ENCODE data around the gene TMEM121.
A peak's percentile ranks its signal among the peaks of the same experiment; 100 is the strongest.

The TMEM121 gene

GRCh38 chr14:105498430-105499255, 27.7 kb upstream of the TMEM121 start:
- no peak for DNase-seq

DNA sequence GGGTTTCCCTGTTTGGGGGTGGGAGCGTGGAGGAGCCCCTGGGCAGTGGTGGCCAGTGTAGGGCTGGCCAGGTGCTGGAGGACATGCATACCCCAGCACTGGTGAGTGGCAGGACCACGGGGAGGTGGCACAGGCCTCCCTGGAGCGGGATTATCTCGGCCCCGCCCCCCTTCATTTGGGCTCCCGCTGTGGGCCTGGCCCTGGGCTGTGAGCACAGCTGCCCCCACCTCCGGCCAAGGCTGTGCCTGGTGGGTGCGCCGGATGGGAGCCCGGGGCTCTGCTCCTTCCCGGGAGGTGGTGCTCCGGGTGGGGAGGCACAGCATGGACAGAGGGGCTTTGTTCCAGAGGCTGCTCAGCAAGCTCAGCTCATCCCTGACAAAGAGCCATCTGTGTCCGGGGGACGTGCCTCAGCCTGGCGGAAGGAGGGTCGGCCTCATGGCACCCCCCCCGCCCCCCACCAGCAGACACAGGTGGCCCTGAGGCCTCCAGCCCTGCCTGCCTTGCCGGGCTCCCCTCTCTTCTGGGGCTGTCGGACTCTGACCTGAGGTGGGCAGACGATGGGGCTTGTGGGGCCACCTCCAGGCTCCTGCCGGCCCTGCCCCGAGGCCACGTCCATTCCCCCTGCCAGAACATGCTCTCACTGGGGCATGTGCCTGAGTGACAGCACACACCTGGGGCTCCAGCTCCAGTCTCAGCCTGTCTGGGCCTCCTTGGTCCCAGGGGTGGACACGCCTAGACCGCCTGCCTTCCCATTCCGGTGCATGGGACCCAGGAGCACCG, 26.9 kb upstream of the TMEM121 start:
- DNase-seq = no peak

DNA sequence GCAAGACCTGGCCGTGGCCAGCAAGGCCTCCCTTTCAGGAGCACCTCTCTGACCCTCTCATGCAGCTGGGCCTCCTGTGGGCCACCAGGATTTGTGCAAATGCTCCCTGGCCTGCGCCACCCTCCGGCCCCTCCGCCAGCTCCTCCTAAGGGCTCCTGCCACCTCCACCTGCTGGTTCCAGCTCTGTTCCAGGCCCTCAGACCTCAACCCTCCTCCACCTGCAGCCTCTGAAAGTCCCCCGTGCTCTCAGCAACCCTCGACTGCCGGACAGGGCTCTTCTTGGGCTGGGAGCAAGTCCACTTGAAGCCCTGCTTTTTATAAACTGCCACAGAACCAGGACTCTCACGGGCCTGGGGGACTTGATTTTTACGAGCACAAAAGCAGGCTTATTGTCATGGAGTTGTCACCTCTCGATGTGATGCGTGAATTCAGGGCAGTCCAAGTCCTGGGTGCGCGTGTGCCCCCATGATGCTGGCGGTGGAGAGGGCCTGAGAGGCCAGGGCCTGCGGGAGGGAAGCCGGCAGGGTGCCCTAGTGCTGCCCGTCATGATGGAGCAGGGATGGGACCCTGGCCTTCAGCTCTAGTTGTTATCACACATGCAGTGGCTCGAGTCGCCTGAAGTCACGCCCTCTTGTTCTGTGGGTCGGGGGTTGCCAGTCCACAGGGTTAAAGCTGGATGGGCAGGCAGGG, 26.2 kb upstream of the TMEM121 start:
- DNase-seq = no peak

GRCh38 chr14:105500726-105501101, 25.7 kb upstream of the TMEM121 start:
- DNase-seq = no peak

DNA sequence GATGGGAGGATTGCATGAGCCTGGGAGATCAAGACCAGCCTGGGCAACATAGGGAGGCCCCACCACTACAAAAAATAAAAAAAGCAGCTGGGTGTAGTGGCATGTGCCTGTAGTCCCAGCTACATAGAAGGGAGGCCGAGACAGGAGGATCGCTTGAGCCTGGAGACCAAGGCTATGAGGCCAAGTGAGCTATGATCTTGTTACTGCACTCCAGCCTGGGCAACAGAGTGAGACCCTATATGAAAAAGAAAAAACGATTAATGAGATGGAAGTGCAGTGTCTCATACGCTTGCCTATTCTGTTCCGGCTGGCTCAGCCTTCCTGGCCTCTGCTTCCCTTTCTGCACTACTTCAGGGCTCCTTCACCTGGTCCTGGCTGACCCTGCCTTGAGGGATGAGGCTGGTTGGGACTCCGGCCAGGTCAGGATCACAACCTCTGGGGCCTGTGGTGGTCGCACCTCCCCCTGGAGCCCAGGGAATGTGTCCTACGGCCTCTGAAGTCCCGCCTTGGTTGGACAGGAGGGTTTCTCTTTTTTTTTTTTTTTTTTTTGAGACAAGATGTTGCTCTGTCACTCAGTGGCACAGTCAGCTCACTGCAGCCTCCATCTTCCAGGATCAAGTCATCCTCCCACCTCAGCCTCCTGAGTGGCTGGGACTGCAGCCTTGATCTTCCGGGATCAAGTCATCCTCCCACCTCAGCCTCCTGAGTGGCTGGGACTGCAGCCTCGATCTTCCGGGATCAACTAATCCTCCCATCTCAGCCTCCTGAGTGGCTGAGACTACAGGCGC, 24.7 kb upstream of the TMEM121 start:
- no peak for DNase-seq

DNA sequence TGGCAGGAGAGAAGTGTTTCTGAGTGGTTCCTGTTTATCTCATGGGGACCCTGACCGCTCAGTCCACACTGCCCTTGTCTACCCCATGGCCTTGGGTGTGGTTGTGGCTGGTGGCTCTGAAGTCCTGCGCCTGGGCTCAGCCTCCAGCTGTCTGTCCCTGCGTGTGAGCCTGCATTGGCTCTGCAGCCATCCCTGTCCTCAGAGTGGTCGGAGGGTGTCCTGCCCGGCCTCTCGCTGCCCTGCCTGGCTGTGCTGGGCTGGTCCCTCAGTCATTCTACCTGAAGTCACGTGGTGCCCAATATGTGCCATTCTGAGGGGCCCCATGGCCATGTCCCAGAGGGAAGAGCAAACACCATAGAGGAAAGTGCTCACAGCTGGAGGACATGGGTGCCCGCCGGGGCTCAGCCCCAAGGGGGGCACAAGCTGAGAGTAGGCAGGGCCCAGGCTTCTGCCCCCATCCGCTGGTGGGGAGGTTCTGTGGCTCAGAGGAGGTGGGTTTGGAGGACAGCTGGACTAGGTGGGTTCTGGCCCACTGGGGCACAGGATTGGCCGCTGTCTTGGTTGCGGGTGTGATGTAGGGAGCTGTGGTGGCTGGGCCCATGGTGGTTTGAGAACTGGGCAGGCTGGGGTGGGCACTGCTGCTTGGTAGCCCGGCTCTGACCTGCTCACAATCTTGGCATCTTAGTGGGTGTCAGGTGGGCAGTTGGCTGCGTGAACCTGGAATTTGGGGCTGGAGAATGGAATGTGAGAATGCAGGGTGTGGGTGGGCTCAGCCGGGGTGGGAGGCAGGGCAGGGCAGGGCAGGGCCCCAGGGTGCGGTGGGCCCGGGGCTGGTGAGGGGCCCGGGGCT, 23.7 kb upstream of the TMEM121 start:
- no peak for DNase-seq

DNA sequence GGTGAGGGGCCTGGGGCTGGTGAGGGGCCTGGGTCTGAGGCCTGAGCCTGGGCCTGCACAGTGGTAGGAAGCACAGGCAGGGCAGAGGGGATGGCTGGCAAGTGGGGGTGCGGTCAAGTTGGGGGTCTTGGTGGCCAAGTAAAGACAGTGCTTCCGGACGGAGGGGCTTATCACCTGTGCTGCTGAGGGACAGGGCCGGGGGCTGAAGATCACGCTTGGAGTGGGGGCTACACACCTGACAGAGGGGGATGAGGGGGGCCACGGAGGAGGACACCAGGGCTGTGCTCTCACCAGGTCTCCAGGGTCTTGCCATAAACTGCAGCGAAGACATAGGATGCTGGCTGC, 23.1 kb upstream of the TMEM121 start:
- DNase-seq = no peak

GRCh38 chr14:105503935-105504692, 22.3 kb upstream of the TMEM121 start:
- no peak for DNase-seq

DNA sequence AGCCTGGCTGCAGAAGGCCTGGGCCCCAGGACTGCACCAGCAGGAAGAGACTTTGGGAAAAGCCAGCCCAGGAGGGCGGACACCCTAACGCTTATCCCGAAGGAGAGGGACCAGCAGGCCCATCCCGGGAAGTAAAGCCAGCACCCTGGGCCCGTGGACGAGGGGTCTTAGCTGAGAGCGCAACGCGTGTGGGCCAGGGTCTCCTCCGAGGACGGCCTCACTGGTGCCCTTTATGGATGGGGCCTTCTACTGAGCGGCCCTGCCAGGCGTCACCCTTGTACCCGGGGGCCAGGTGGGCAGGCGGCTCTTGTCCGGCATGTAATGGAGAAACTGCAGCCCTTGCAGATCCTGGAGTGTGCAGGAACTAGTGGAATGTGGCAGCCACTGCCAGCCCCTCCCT, 21.3 kb upstream of the TMEM121 start:
- no peak for DNase-seq

GRCh38 chr14:105507247-105507646, 19.1 kb upstream of the TMEM121 start:
- no peak for DNase-seq

GRCh38 chr14:105508069-105508468, 18.3 kb upstream of the TMEM121 start:
- DNase-seq = no peak

- no peak for DNase-seq
These were observed 17.8 kb upstream of the TMEM121 start for GRCh38 chr14:105508601-105509000.

- no peak for DNase-seq
These were observed 9.3 kb upstream of the TMEM121 start for GRCh38 chr14:105517096-105517495.

GRCh38 chr14:105519946-105520698, 6.3 kb upstream of the TMEM121 start:
- DNase-seq = no peak

DNA sequence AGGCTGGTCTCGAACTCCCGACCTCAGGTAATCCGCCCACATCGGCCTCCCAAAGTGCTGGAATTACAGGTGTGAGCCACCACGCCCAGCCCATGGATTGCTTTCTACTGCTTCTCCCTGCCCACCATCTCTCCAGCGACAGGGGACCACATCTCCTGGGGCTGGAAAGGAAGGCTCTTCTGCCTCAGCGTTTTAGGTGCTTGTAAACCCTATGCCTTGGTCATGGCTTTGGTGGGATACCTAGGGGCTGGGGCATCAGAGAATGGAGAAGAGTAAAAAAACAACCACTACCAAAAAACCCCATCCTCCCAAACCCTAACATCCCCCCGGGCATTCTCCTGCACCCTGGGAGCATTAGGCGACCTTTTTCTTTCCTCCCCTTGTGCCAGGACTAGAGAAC, 1.1 kb upstream of the TMEM121 start:
- no peak for DNase-seq

DNA sequence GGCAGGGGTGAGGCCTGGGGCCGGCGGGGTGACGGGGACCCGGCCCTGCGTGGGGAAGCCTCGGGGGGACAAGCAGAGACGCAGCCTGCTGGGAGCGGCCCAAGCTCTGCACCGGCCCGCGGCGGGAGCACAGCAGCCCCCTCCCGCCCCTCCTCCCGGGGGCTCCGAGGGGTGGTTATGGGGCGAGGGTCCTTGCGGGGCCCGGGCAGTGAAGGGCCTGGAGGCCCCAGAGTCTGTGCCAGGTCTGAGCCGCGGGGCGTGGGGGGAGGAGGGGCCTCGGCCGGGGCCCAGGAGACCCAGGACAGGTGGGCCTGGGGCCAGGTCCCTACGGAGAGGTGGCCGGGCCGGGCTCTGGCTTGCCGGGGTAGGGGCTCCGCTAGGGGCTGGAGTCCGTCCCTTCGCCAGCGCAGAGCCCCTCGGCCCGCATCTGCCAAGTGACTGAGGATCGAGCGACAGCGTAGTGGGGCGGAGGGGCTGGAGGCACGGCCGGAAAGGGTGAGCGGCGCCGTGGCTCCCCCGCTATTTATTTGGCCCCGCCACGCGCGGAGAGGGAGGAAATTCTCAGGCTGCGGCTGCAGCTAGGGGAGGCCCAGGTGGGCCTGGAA, 495 bp downstream of the TMEM121 start:
- no peak for DNase-seq

DNA sequence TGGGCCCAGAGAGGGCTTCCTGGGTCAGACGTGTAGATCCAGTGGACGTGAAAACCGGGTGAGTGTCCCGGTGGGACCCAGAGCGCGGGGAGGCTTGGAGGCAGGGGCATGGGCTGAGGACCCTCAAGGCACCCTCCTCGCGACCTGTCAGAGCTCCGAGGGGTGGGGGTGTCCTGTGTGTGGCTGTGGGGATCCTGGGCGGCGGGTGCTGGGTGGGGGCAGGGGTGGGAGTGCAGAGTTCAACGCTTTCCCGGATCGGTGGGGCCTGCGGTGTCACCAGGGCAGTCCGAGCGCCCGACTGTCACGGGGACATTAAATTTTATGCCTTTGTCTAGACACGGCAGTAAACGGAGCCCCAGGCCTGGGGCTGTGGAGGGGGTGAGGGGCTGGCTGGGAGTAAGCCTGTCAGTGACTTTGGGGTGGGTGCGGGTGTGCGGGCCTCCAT, 1.0 kb downstream of the TMEM121 start:
- DNase-seq = no peak

DNA sequence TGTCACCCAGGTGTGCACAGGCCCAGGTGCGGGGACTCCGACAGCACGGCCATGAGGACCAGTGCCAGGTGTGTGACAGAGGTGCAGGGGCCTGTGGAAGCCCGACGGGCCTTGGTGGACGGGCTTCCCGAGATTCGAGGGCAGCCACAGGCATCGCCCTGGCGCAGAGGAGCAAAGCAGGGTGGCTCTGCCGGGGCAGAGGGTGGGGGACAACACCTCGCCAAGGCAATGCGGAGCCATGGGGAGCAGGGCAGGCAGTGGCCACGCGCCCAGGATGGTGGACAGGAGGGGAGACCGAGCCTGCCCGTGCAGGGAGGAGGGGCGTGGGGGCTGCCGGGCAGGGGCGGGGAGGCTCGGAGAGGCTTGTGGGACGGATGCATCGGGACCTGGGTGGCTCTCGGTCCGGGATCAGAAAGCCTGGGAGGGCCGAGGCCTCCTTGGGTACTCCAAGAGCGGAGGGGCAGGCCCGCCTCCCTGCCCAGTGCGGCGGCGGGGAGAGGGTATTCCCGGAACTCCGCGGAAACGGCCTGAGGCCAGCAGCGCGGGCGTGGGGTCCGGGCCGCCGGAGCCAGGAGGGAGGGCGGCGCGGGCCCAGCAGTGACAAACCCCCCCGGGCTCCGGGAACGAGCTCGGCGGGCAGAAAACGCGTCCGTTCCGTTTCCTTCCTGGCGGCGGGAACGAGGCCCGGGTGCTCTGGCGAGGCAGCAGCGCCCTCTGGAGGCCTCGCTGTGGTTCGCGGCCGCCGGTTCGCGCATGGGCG, 1.6 kb downstream of the TMEM121 start:
- DNase-seq = peak; percentile 84 to 85
